H1 (cell line): ENCODE results near the gene SIM2.
A peak's percentile ranks its signal among the peaks of the same experiment; 100 is the strongest.

Experiments
- EZH2 ChIP-seq: fragments of 200-600 bp; sonication (generic); IDR thresholded peaks from 2 replicates; pipeline ENCODE4 v1.7.1; 2012; ENCODE audit warnings: low read depth, mild to moderate bottlenecking, moderate library complexity, low read length, inconsistent platforms; ENCODE audit not compliant: severe bottlenecking
- KDM1A ChIP-seq: fragments of 200-600, 300-600 bp; sonication (generic); IDR thresholded peaks from 2 replicates; pipeline ENCODE4 v1.7.1; 2016; ENCODE audit warnings: mild to moderate bottlenecking, low read length, borderline replicate concordance
- POLR2A ChIP-seq, 2 experiments: IDR thresholded peaks; 1 replicate in 1 of 2; 2 replicates in 1 of 2; pipeline ENCODE4 v1.6.1; 2011; ENCODE audit warnings: low read depth in 2 of 2, low read length in 2 of 2, mild to moderate bottlenecking in 2 of 2; ENCODE audit errors: control extremely low read depth in 1 of 2
- RFX5 ChIP-seq: IDR thresholded peaks from 2 replicates; pipeline ENCODE4 v1.6.1; 2011; ENCODE audit warnings: low read depth, low read length, improper control_type of control experiment, borderline replicate concordance
- TAF1 ChIP-seq: IDR thresholded peaks from 2 replicates; pipeline ENCODE4 v1.6.1; 2011; ENCODE audit warnings: mild to moderate bottlenecking, low read depth, low read length
- TBP ChIP-seq: IDR thresholded peaks from 2 replicates; pipeline ENCODE4 v1.6.1; 2011; ENCODE audit warnings: low read depth, low read length, improper control_type of control experiment
- TEAD4 ChIP-seq: IDR thresholded peaks from 2 replicates; pipeline ENCODE4 v1.6.1; 2012; ENCODE audit warnings: low read depth, low read length, inconsistent platforms, mixed read lengths
- TF ChIP-seq, protein P1 (sequence below), 3 experiments: IDR thresholded peaks; 1 replicate in 2 of 3; 2 replicates in 1 of 3; pipeline versions ENCODE4 v1.5.1 to v1.6.1; 2011; ENCODE audit warnings: low read length in 3 of 3, mild to moderate bottlenecking in 3 of 3, inconsistent platforms in 2 of 3, low read depth in 1 of 3, moderate library complexity in 1 of 3; ENCODE audit not compliant: insufficient read depth in 1 of 3; ENCODE audit errors: control extremely low read depth in 1 of 3
- TF ChIP-seq, protein P2 (sequence below): IDR thresholded peaks from 2 replicates; pipeline ENCODE4 v1.6.1; 2011; ENCODE audit warnings: low read depth, mild to moderate bottlenecking, low read length; ENCODE audit not compliant: insufficient read depth
- TF ChIP-seq, protein P3 (sequence below): fragments of 300-600 bp; sonication (generic); IDR thresholded peaks from 2 replicates; pipeline ENCODE4 v1.7.1; 2012; ENCODE audit warnings: low read length, moderate library complexity, mild to moderate bottlenecking, inconsistent platforms; ENCODE audit not compliant: insufficient replicate concordance

DNA sequence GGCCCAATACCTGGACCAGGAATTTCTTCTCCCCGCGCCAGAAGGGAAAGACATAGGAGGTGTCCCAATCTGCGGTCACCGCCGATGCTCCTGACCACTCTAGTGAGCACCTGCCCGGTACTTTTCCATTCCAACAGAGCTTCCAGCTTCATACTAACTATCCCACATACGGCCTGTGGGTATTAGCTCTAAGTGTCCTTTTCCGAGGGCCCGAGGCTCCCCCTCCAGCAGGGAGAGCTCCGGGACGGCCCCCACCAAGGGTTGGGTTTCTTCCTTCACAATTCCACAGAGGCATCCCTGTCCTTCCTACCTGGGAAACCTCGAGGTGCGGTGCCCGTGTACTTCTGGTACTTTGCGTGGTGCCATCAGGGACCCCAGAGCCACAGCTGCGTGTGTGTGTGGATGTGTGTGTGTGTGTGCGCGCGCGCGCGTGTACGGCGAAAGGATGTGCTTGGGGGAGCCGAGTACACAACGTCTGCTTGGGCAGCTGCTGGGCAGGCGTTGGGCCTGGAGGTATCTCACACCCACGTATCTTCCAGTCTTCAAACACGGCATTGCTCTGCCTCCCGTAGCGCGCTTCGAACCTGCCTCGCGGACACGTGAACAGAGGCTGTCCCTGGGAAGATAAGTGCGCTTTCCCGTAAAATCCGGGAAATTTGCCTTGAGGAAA is 2.4 kb upstream of the SIM2 start:
- TF ChIP-seq, protein P1, sequence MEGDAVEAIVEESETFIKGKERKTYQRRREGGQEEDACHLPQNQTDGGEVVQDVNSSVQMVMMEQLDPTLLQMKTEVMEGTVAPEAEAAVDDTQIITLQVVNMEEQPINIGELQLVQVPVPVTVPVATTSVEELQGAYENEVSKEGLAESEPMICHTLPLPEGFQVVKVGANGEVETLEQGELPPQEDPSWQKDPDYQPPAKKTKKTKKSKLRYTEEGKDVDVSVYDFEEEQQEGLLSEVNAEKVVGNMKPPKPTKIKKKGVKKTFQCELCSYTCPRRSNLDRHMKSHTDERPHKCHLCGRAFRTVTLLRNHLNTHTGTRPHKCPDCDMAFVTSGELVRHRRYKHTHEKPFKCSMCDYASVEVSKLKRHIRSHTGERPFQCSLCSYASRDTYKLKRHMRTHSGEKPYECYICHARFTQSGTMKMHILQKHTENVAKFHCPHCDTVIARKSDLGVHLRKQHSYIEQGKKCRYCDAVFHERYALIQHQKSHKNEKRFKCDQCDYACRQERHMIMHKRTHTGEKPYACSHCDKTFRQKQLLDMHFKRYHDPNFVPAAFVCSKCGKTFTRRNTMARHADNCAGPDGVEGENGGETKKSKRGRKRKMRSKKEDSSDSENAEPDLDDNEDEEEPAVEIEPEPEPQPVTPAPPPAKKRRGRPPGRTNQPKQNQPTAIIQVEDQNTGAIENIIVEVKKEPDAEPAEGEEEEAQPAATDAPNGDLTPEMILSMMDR (IDR thresholded peaks at IDR 0.05; ENCODE audit: control extremely low read depth in 1 of 3, insufficient read depth in 1 of 3, low read depth in 1 of 3, low read length in 3 of 3), result no peak
- TF ChIP-seq, protein P2, sequence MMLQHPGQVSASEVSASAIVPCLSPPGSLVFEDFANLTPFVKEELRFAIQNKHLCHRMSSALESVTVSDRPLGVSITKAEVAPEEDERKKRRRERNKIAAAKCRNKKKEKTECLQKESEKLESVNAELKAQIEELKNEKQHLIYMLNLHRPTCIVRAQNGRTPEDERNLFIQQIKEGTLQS, result no peak
- TF ChIP-seq, protein P3, sequence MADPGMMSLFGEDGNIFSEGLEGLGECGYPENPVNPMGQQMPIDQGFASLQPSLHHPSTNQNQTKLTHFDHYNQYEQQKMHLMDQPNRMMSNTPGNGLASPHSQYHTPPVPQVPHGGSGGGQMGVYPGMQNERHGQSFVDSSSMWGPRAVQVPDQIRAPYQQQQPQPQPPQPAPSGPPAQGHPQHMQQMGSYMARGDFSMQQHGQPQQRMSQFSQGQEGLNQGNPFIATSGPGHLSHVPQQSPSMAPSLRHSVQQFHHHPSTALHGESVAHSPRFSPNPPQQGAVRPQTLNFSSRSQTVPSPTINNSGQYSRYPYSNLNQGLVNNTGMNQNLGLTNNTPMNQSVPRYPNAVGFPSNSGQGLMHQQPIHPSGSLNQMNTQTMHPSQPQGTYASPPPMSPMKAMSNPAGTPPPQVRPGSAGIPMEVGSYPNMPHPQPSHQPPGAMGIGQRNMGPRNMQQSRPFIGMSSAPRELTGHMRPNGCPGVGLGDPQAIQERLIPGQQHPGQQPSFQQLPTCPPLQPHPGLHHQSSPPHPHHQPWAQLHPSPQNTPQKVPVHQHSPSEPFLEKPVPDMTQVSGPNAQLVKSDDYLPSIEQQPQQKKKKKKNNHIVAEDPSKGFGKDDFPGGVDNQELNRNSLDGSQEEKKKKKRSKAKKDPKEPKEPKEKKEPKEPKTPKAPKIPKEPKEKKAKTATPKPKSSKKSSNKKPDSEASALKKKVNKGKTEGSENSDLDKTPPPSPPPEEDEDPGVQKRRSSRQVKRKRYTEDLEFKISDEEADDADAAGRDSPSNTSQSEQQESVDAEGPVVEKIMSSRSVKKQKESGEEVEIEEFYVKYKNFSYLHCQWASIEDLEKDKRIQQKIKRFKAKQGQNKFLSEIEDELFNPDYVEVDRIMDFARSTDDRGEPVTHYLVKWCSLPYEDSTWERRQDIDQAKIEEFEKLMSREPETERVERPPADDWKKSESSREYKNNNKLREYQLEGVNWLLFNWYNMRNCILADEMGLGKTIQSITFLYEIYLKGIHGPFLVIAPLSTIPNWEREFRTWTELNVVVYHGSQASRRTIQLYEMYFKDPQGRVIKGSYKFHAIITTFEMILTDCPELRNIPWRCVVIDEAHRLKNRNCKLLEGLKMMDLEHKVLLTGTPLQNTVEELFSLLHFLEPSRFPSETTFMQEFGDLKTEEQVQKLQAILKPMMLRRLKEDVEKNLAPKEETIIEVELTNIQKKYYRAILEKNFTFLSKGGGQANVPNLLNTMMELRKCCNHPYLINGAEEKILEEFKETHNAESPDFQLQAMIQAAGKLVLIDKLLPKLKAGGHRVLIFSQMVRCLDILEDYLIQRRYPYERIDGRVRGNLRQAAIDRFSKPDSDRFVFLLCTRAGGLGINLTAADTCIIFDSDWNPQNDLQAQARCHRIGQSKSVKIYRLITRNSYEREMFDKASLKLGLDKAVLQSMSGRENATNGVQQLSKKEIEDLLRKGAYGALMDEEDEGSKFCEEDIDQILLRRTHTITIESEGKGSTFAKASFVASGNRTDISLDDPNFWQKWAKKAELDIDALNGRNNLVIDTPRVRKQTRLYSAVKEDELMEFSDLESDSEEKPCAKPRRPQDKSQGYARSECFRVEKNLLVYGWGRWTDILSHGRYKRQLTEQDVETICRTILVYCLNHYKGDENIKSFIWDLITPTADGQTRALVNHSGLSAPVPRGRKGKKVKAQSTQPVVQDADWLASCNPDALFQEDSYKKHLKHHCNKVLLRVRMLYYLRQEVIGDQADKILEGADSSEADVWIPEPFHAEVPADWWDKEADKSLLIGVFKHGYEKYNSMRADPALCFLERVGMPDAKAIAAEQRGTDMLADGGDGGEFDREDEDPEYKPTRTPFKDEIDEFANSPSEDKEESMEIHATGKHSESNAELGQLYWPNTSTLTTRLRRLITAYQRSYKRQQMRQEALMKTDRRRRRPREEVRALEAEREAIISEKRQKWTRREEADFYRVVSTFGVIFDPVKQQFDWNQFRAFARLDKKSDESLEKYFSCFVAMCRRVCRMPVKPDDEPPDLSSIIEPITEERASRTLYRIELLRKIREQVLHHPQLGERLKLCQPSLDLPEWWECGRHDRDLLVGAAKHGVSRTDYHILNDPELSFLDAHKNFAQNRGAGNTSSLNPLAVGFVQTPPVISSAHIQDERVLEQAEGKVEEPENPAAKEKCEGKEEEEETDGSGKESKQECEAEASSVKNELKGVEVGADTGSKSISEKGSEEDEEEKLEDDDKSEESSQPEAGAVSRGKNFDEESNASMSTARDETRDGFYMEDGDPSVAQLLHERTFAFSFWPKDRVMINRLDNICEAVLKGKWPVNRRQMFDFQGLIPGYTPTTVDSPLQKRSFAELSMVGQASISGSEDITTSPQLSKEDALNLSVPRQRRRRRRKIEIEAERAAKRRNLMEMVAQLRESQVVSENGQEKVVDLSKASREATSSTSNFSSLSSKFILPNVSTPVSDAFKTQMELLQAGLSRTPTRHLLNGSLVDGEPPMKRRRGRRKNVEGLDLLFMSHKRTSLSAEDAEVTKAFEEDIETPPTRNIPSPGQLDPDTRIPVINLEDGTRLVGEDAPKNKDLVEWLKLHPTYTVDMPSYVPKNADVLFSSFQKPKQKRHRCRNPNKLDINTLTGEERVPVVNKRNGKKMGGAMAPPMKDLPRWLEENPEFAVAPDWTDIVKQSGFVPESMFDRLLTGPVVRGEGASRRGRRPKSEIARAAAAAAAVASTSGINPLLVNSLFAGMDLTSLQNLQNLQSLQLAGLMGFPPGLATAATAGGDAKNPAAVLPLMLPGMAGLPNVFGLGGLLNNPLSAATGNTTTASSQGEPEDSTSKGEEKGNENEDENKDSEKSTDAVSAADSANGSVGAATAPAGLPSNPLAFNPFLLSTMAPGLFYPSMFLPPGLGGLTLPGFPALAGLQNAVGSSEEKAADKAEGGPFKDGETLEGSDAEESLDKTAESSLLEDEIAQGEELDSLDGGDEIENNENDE, result no peak
- TF ChIP-seq EZH2 (peak; percentile 93), TBP (no peak), POLR2A (IDR thresholded peaks at IDR 0.05; ENCODE audit: control extremely low read depth in 1 of 2, low read depth in 2 of 2, low read length in 2 of 2) (no peak), TEAD4 (no peak), KDM1A (no peak), RFX5 (no peak), TAF1 (no peak)
